Peyer's patch (tissue), 4 donors: ENCODE data around the gene ACY1.

ENCODE experiments used
- POLR2A ChIP-seq, 2 donors: fragments of 450-650 bp; IDR thresholded peaks; one replicate each; pipeline ENCODE4 v1.5.1; 2017; ENCODE audit warnings: antibody characterized with exemption in 2 of 2, mild to moderate bottlenecking in 2 of 2, moderate library complexity in 2 of 2
- TF ChIP-seq, protein P1 (sequence below), 6 experiments: fragments of 450-650 bp in 4 of 6; fragments of 200-600 bp in 2 of 6; sonication (generic) in 1 of 6; IDR thresholded peaks; one replicate each; pipeline ENCODE4 v1.5.1; 2017 to 2019; ENCODE audit warnings: antibody characterized with exemption in 6 of 6, mild to moderate bottlenecking in 3 of 6, moderate library complexity in 1 of 6

GRCh38 chr3:51974277-51974962 lies 8.9 kb upstream of the ACY1 start:
- TF ChIP-seq, protein P1, sequence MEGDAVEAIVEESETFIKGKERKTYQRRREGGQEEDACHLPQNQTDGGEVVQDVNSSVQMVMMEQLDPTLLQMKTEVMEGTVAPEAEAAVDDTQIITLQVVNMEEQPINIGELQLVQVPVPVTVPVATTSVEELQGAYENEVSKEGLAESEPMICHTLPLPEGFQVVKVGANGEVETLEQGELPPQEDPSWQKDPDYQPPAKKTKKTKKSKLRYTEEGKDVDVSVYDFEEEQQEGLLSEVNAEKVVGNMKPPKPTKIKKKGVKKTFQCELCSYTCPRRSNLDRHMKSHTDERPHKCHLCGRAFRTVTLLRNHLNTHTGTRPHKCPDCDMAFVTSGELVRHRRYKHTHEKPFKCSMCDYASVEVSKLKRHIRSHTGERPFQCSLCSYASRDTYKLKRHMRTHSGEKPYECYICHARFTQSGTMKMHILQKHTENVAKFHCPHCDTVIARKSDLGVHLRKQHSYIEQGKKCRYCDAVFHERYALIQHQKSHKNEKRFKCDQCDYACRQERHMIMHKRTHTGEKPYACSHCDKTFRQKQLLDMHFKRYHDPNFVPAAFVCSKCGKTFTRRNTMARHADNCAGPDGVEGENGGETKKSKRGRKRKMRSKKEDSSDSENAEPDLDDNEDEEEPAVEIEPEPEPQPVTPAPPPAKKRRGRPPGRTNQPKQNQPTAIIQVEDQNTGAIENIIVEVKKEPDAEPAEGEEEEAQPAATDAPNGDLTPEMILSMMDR (IDR thresholded peaks at IDR 0.05): no peak
- TF ChIP-seq POLR2A (IDR thresholded peaks at IDR 0.05): no peak
